Activated B cell treated with CpG ODN at 0.5 μM for 24 hours (primary cell): ENCODE measurements around the gene ECEL1. TPM values are rescaled to one million over a fixed set of nuclear protein-coding genes. Genes with fewer than 3 reads are reported as not detected.
"Not testable (repeated sequence)": the region's sequence is repeated elsewhere in the genome, so short reads cannot be mapped to it uniquely, and the experiment has no call there.

ENCODE experiments used
- ATAC-seq: fragments of 200-7000 bp; cut with Tn5 transposase; one replicate; pipeline ENCODE4 v1.10.0; 2021; ENCODE audit warnings: low read depth, mild to moderate bottlenecking, moderate library complexity
- CTCF ChIA-PET: fragments of 350-600 bp; sonication (Branson Sonifier 250); formaldehyde crosslinking; loops from one replicate; lab custom pipeline; 2021; ENCODE audit warnings: antibody characterized with exemption; lab: Charles Lee
- POLR2A ChIA-PET: fragments of 350-600 bp; sonication (Branson Sonifier 250); formaldehyde crosslinking; loops from one replicate; lab custom pipeline; 2021; ENCODE audit warnings: antibody characterized with exemption; lab: Charles Lee
- DNase-seq: peaks from one replicate; pipeline ENCODE4 v3.0.0; 2022
- H3K27ac Mint-ChIP-seq: one replicate; pipeline ENCODE4 v1.8.0; 2020; ENCODE audit warnings: mixed read lengths
- H3K27me3 Mint-ChIP-seq: one replicate; pipeline ENCODE4 v1.8.0; 2021; ENCODE audit warnings: mixed read lengths
- H3K36me3 Mint-ChIP-seq: one replicate; pipeline ENCODE4 v1.8.0; 2021; ENCODE audit warnings: low read depth, mixed read lengths
- H3K4me1 Mint-ChIP-seq: one replicate; pipeline ENCODE4 v1.8.0; 2021; ENCODE audit warnings: mixed read lengths
- H3K4me3 Mint-ChIP-seq: one replicate; pipeline ENCODE4 v1.8.0; 2020; ENCODE audit warnings: mild to moderate bottlenecking, mixed read lengths
- H3K9me3 Mint-ChIP-seq: one replicate; pipeline ENCODE4 v1.8.0; 2020; ENCODE audit warnings: mixed read lengths
- CTCF ChIP-seq: fragments of 200-600 bp; IDR thresholded peaks from one replicate; pipeline ENCODE4 v1.8.0; 2022; ENCODE audit warnings: antibody characterized with exemption, mild to moderate bottlenecking
- intact Hi-C: fragments of 100-400 bp; cut with micrococcal nuclease; formaldehyde crosslinking; loops from one replicate; pipeline ENCODE4 v1.15.1; 2024
- total RNA-seq: library from RNA; stranded (reverse); gene quantifications from 2 replicates; pipeline ENCODE4 v1.2.3, GENCODE V29; 2022

Gene ECEL1
- total RNA-seq, 1 donor from 2014 or later = not detected

- no peak overlapping the region for H3K27ac Mint-ChIP-seq
- H3K4me1 Mint-ChIP-seq = no peaks in the 10 kb centered on the region
- intact Hi-C loops = no loop called here
- TF ChIP-seq CTCF = no peak
- no peak for ATAC-seq
- H3K36me3 Mint-ChIP-seq = no peaks in the 10 kb centered on the region
- H3K4me3 Mint-ChIP-seq = no peak overlapping the region
- ChIA-PET CTCF (no interaction called here), POLR2A (no interaction called here)
- peaks cover 10% of the 10 kb centered on the region for H3K27me3 Mint-ChIP-seq
- DNase-seq = no peak
- H3K9me3 Mint-ChIP-seq = no peaks in the 10 kb centered on the region
Measured at GRCh38 chr2:232454630-232455029, 33.0 kb downstream of the ECEL1 start.

DNA sequence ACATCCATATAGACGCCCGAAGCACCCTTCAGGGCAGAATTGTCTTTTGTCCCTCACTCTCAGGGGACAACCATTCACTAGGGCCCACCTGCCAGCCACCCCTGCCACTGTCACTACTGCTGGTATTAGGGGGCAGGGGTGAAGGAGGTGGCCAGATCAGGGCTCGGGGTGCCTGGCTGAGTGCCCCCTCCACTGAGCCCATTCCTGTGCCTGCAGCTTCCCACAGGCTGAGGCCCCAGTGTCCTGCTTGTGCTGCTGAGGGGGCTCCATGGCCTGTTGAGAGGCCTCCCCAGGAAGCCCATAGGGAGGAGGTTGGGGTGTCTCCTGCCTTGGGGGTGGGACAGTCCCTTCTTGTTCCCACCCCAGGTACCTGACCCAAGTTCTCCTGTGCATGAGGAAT is 36.0 kb downstream of the ECEL1 start:
- CTCF ChIA-PET, POLR2A ChIA-PET, H3K9me3 Mint-ChIP-seq: not testable (repeated sequence)

GRCh38 chr2:232449964-232450363 is 37.7 kb downstream of the ECEL1 start:
- POLR2A ChIA-PET = no interaction called here
- CTCF ChIA-PET = no interaction called here
- intact Hi-C loops = no loop called here
- Mint-ChIP-seq H3K4me3 (no peak overlapping the region), H3K4me1 (no peaks in the 10 kb centered on the region), H3K36me3 (no peaks in the 10 kb centered on the region), H3K27ac (no peak overlapping the region), H3K9me3 (no peaks in the 10 kb centered on the region), H3K27me3 (peaks cover 2% of the 10 kb centered on the region)
- DNase-seq (no peak), ATAC-seq (no peak)
- no peak for TF ChIP-seq CTCF

More for the DNA sequence above, 36.0 kb downstream of the ECEL1 start:
- ATAC-seq, DNase-seq, intact Hi-C loops, H3K27ac Mint-ChIP-seq, H3K4me3 Mint-ChIP-seq, H3K4me1 Mint-ChIP-seq, H3K36me3 Mint-ChIP-seq, H3K27me3 Mint-ChIP-seq: not testable (repeated sequence)

- CTCF ChIA-PET = no interaction called here
- ATAC-seq (no peak), DNase-seq (no peak)
- Mint-ChIP-seq H3K27ac (no peak overlapping the region), H3K4me3 (no peak overlapping the region), H3K36me3 (no peaks in the 10 kb centered on the region), H3K27me3 (no peaks in the 10 kb centered on the region), H3K4me1 (no peaks in the 10 kb centered on the region), H3K9me3 (no peaks in the 10 kb centered on the region)
- POLR2A ChIA-PET = no interaction called here
- intact Hi-C loops = no loop called here
- no peak for TF ChIP-seq CTCF
Measured at GRCh38 chr2:232448304-232448690, 39.3 kb downstream of the ECEL1 start.

GRCh38 chr2:232447638-232448303 is 39.9 kb downstream of the ECEL1 start:
- intact Hi-C loops = no loop called here
- CTCF ChIA-PET = interaction anchor here (1.6 kb wide), 1 partner anchor 74 kb away, joined by 6 read pairs; no protein-coding TSS in a partner anchor
- POLR2A ChIA-PET = no interaction called here
- H3K4me1 Mint-ChIP-seq = no peaks in the 10 kb centered on the region
- no peaks in the 10 kb centered on the region for H3K27me3 Mint-ChIP-seq
- no peak for ATAC-seq
- no peaks in the 10 kb centered on the region for H3K36me3 Mint-ChIP-seq
- H3K9me3 Mint-ChIP-seq = no peaks in the 10 kb centered on the region
- H3K4me3 Mint-ChIP-seq = no peak overlapping the region
- no peak for TF ChIP-seq CTCF
- H3K27ac Mint-ChIP-seq = no peak overlapping the region
- DNase-seq = no peak
